Glomerular visceral epithelial cell (primary cell): ENCODE results near the gene TOMM70.
"Not testable (repeated sequence)": the region's sequence is repeated elsewhere in the genome, so short reads cannot be mapped to it uniquely, and the experiment has no call there.

Source experiments
- DNase-seq: peaks from one replicate; pipeline ENCODE4 v3.0.0-alpha.2; 2016; ENCODE audit errors: extremely low spot score

The TOMM70 gene

GRCh38 chr3:100364421-100364820 lies 36.5 kb downstream of the TOMM70 start:
- no peak for DNase-seq

- DNase-seq: no peak
Observed at GRCh38 chr3:100361897-100362296, 39.0 kb downstream of the TOMM70 start.

DNA sequence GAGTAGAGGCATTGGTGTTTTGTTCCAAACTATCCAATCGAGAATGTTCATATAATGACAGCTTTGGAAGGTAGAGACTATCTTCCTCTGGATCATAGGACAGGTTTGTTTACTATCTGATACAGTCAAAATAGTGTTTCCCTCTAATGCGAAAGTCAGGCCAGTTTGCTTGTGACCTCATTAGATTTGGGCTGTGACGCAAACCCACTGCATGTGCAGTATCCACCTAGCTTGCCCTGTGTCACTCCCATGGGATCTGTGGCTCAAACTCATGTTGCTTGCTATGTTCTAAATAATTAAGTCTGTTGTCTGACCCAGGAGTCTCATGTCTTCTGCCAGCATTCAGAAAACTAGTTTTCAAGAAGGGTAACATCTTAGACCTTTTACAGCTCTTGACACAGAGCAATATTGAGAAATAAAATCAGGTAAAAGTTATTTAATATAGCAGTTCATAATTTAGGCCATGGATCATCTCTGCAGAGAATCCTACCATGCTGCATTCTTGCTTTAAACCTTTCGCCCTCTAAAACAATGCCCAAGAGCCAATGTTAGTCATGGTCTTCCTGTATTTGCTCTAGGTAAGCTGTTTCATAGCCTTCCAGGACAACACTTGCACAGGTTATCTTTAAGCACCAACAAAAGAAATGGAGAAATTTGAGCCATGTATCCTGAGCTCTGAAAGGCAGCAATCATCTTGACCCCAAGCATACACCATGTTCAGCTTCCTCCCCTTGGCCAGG lies 40.0 kb downstream of the TOMM70 start:
- DNase-seq: no peak

- no peak for DNase-seq
Observed at GRCh38 chr3:100359035-100359434, 41.9 kb downstream of the TOMM70 start.

DNA sequence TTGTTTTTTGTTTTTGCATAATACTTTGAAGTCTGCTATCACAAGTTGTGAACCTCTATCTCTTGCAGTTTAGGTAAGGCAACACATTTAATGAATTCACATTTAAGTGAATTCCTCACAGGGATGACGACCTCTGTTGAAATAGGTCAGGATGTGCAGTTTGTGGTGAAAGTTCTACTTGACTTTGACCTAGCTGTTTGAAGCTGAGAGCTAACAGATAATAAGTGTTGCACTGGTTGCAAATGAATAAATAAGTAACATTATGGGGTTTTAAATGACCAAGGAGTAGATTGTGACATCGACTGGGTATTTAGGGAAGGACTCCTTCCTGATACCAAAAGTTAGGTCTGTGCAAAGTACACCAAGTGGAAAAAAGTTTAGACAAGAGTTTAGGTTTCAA lies 42.5 kb downstream of the TOMM70 start:
- no peak for DNase-seq

DNA sequence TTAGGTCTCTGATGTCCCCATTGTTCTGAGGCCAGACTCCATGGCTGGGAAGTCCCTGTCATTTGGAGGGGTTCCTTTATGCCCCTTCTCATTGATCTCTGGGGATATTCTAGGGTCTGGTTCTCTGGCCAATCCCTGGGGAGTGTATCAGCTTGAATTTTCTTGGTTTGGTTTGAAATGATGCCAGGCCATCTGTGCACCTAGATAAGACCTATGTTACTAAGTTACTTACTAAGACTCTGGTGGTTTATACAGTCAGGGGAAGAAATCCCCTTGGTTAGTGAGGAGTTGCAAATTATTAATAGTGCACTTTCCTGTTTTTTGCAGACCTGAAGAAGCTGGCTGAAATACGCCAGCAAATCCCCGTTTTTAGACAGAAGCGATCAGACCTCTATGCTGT lies 46.0 kb downstream of the TOMM70 start:
- peak; percentile 68 for DNase-seq

GRCh38 chr3:100352296-100353231 lies 48.3 kb downstream of the TOMM70 start:
- peak; percentile 23 for DNase-seq

GRCh38 chr3:100351770-100352169 lies 49.1 kb downstream of the TOMM70 start:
- DNase-seq: not testable (repeated sequence)

GRCh38 chr3:100348727-100349126 lies 52.2 kb downstream of the TOMM70 start:
- no peak for DNase-seq

- no peak for DNase-seq
Observed at GRCh38 chr3:100340527-100340926, 60.4 kb downstream of the TOMM70 start.

- DNase-seq: no peak
Observed at GRCh38 chr3:100339786-100340185, 61.1 kb downstream of the TOMM70 start.

DNA sequence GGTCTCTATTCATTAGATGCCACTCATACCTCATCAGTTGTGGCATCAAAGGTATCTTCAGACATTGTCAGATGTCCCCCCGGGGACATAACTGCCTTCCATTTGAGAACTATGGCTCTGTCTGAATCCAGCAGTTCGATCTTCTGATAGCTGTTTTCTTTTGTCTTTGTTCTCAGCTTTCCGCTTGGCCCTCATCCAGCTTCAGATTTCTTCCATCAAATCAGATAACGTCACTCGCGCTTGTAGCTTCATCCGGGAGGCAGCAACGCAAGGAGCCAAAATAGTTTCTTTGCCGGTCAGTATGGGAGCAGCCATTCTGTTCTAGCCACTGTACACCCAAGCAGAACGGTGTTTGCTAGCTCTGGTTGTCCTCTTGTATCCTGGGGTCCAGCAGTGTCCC lies 62.0 kb downstream of the TOMM70 start:
- DNase-seq: no peak

GRCh38 chr3:100336229-100336628 lies 64.7 kb downstream of the TOMM70 start:
- DNase-seq: not testable (repeated sequence)

DNA sequence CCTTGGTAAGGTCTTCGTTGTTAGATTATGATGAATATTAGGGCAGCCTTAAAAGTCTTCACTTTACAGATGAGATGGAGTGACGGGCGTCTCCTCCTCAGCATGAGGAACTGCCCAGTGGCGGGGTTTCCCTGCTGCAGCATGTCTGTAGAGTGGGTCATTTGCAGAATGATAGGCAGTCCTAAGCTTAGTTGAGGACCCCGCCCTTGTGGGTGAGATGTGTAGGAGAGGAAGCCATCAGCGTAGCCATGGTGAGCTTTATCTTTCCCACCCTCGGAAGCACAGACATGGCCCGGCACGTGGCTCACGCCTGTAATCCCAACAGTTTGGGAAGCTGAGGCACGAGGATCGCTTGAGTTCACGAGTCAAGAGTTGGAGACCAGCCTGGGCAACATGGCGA lies 65.5 kb downstream of the TOMM70 start:
- peak; percentile 54 for DNase-seq

- DNase-seq: peak; percentile 83
Observed at GRCh38 chr3:100334488-100335351, 66.2 kb downstream of the TOMM70 start, which contains the start of gene NIT2. TSS of gene NIT2 (plus strand) at chr3:100334757. CDS start at chr3:100334792, 35 bp downstream.

- no peak for DNase-seq
Observed at GRCh38 chr3:100333970-100334487, 66.9 kb downstream of the TOMM70 start.

GRCh38 chr3:100333051-100333450 lies 67.8 kb downstream of the TOMM70 start:
- DNase-seq: no peak

- no peak for DNase-seq
Observed at GRCh38 chr3:100331660-100332059, 69.2 kb downstream of the TOMM70 start.

GRCh38 chr3:100330651-100331050 lies 70.2 kb downstream of the TOMM70 start:
- no peak for DNase-seq

DNA sequence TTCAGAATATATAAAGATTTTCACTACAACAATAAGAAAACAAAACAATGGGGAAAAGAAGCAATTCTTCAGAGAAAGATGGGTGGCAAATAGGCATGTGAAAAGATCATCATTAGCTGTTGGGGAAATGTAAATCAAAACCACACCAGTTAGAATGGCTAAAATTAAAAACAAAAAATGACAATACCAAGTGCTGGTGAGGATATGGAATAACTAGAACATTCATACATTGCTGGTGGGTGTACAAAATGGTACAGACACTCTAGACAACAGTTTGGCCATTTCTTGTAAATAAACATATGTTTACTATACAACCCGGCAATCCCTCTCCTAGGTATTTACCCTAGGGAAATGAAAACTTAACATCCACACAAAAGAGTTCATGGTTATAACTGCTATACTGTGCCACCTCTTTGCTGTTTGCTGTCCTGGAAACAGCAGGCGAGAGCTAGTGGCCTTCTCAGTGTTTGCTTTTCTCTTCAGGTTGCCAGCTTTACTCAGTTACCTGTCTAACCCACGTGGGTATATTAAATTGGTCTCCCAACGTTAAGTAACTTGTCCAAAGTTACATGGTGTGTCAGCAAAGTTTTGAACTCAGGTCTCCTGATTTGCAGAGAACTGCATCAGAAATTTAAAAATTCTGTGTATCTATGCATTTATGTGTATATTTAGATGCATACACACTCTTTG lies 70.9 kb downstream of the TOMM70 start:
- no peak for DNase-seq

DNA sequence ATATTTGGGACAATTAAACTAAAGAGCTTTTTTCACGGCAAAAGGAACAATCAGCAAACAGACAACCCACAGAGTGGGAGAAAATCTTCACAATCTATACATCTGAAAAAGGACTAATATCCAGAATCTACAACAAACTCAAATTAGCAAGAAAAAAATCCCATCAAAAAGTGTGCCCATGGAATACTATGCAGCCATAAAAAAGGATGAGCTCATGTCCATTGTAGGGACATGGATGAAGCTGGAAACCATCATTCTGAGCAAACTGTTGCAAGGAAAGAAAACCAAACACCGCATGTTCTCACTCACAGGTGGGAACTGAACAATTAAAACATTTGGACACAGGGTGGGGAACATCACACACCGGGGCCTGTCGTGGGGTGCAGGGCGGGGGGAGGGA lies 73.5 kb downstream of the TOMM70 start:
- DNase-seq: not testable (repeated sequence)
